SK-N-SH treated with all-trans-retinoic acid at 6 μM for 48 hours (cell line): ENCODE results near the gene NLRP1.

Source experiments
- ATAC-seq: fragments of 200-7000 bp; cut with Tn5 transposase; 3 replicates; pipeline ENCODE4 v1.9.1; 2020; ENCODE audit warnings: mild to moderate bottlenecking, moderate library complexity
- ARNTL ChIP-seq: fragments of 450-650 bp; formaldehyde crosslinking; IDR thresholded peaks from 2 replicates; pipeline ENCODE4 v1.5.0; 2020; ENCODE audit warnings: low read depth, mild to moderate bottlenecking, moderate library complexity, borderline replicate concordance
- BACH2 ChIP-seq: fragments of 250-450 bp; sonication (Bioruptor Pico); IDR thresholded peaks from 2 replicates; pipeline ENCODE4 v1.9.0; 2021; ENCODE audit warnings: mild to moderate bottlenecking, borderline replicate concordance
- CSDC2 ChIP-seq: fragments of 250-450 bp; sonication (Bioruptor Pico); IDR thresholded peaks from 2 replicates; pipeline ENCODE4 v1.5.0; 2020; ENCODE audit warnings: mild to moderate bottlenecking, moderate library complexity
- ESRRG ChIP-seq: fragments of 250-450 bp; sonication (Bioruptor Pico); IDR thresholded peaks from 2 replicates; pipeline ENCODE4 v1.6.1; 2021; ENCODE audit warnings: mild to moderate bottlenecking
- GLIS3 ChIP-seq: fragments of 250-450 bp; sonication (Bioruptor Pico); IDR thresholded peaks from 2 replicates; pipeline ENCODE4 v1.5.0; 2020; ENCODE audit warnings: mild to moderate bottlenecking, moderate library complexity
- ISL1 ChIP-seq: fragments of 250-450 bp; sonication (Bioruptor Pico); IDR thresholded peaks from 2 replicates; pipeline ENCODE4 v2.1.2; 2022; ENCODE audit warnings: mild to moderate bottlenecking, moderate library complexity
- OSR1 ChIP-seq: fragments of 250-450 bp; sonication (Bioruptor Pico); IDR thresholded peaks from 2 replicates; pipeline ENCODE4 v1.8.0; 2022; ENCODE audit warnings: moderate library complexity, mild to moderate bottlenecking, inconsistent platforms
- POU6F1 ChIP-seq: fragments of 250-450 bp; sonication (Bioruptor Pico); IDR thresholded peaks from 2 replicates; pipeline ENCODE4 v1.8.0; 2021; ENCODE audit warnings: low read depth, mild to moderate bottlenecking, moderate library complexity, borderline replicate concordance
- RARB ChIP-seq: fragments of 250-450 bp; sonication (Bioruptor Pico); IDR thresholded peaks from 2 replicates; pipeline ENCODE4 v1.8.0; 2021; ENCODE audit warnings: mild to moderate bottlenecking, moderate library complexity
- TCF4 ChIP-seq: fragments of 250-450 bp; sonication (Bioruptor Pico); IDR thresholded peaks from 2 replicates; pipeline ENCODE4 v1.8.0; 2021; ENCODE audit warnings: mild to moderate bottlenecking, moderate library complexity, borderline replicate concordance
- TOX ChIP-seq: fragments of 250-450 bp; sonication (Bioruptor Pico); IDR thresholded peaks from 2 replicates; pipeline ENCODE4 v1.8.0; 2021; ENCODE audit warnings: mild to moderate bottlenecking, moderate library complexity, borderline replicate concordance
- ZFP3 ChIP-seq: fragments of 250-450 bp; sonication (Bioruptor Pico); IDR thresholded peaks from 2 replicates; pipeline ENCODE4 v1.5.0; 2020; ENCODE audit warnings: mild to moderate bottlenecking, moderate library complexity
- ZNF565 ChIP-seq: fragments of 450-650 bp; formaldehyde crosslinking; conservative IDR thresholded peaks from 2 replicates; pipeline ENCODE4 v1.5.0; 2020; ENCODE audit warnings: low read depth, mild to moderate bottlenecking, moderate library complexity
- ZNF70 ChIP-seq: fragments of 450-650 bp; formaldehyde crosslinking; IDR thresholded peaks from 2 replicates; pipeline ENCODE4 v1.5.0; 2020; ENCODE audit warnings: mild to moderate bottlenecking, moderate library complexity
- ZNF8 ChIP-seq: fragments of 450-650 bp; formaldehyde crosslinking; IDR thresholded peaks from 2 replicates; pipeline ENCODE4 v1.5.0; 2020; ENCODE audit warnings: mild to moderate bottlenecking, moderate library complexity
- TF ChIP-seq, protein P1 (sequence below): fragments of 250-450 bp; sonication (Bioruptor Pico); IDR thresholded peaks from 2 replicates; pipeline ENCODE4 v1.5.0; 2020; ENCODE audit warnings: mild to moderate bottlenecking, moderate library complexity
- TF ChIP-seq, protein P2 (sequence below): fragments of 250-450 bp; sonication (Bioruptor Pico); IDR thresholded peaks from 2 replicates; pipeline ENCODE4 v1.5.1; 2020; ENCODE audit warnings: low read depth, mild to moderate bottlenecking, moderate library complexity

The NLRP1 gene

GRCh38 chr17:5472511-5472910, 111.8 kb downstream of the NLRP1 start (continued):
- TF ChIP-seq ESRRG (CRISPR knock-in tag) (no peak), POU6F1 (CRISPR knock-in tag) (no peak), RARB (no peak), TCF4 (CRISPR knock-in tag) (no peak), BACH2 (CRISPR knock-in tag) (no peak), GLIS3 (CRISPR knock-in tag) (no peak)
- TF ChIP-seq, protein P1, sequence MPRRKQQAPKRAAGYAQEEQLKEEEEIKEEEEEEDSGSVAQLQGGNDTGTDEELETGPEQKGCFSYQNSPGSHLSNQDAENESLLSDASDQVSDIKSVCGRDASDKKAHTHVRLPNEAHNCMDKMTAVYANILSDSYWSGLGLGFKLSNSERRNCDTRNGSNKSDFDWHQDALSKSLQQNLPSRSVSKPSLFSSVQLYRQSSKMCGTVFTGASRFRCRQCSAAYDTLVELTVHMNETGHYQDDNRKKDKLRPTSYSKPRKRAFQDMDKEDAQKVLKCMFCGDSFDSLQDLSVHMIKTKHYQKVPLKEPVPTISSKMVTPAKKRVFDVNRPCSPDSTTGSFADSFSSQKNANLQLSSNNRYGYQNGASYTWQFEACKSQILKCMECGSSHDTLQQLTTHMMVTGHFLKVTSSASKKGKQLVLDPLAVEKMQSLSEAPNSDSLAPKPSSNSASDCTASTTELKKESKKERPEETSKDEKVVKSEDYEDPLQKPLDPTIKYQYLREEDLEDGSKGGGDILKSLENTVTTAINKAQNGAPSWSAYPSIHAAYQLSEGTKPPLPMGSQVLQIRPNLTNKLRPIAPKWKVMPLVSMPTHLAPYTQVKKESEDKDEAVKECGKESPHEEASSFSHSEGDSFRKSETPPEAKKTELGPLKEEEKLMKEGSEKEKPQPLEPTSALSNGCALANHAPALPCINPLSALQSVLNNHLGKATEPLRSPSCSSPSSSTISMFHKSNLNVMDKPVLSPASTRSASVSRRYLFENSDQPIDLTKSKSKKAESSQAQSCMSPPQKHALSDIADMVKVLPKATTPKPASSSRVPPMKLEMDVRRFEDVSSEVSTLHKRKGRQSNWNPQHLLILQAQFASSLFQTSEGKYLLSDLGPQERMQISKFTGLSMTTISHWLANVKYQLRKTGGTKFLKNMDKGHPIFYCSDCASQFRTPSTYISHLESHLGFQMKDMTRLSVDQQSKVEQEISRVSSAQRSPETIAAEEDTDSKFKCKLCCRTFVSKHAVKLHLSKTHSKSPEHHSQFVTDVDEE (CRISPR knock-in tag) = no peak

DNA sequence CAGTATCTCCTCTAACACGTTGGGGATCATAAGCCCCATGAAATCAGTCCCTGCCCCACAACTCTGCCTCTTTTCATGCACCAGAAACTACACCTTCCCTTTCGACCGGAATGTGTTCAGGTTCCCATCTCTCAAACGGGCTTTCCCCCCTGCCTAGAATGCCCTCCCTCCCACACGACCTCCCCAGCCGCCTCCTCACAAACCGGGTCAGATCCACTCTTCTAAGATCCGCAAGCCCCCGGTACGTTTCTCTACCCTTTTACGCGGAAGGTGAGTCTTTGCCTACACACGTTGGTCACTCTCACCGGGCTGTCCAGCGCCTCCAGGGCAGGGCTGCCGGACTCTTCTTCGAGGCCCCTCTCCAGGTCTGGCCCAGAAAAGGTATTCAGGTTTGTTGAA, 116.2 kb downstream of the NLRP1 start:
- peak; percentile 50 for ATAC-seq
- TF ChIP-seq ZFP3 (CRISPR knock-in tag) (no peak), ISL1 (CRISPR knock-in tag) (no peak), CSDC2 (CRISPR knock-in tag) (no peak), OSR1 (CRISPR knock-in tag) (no peak), ZNF8 (CRISPR knock-in tag) (no peak)
- TF ChIP-seq, protein P1 (CRISPR knock-in tag) = no peak

GRCh38 chr17:5467416-5467815, 116.9 kb downstream of the NLRP1 start:
- peak; percentile 10; the same call in 2 of the 3 replicates for ATAC-seq

More at GRCh38 chr17:5467416-5467815, 116.9 kb downstream of the NLRP1 start:
- no peak for TF ChIP-seq ARNTL (CRISPR knock-in tag)
- no peak for TF ChIP-seq ZNF565
- TF ChIP-seq GLIS3 (CRISPR knock-in tag) = no peak
- TF ChIP-seq BACH2 (CRISPR knock-in tag) = no peak
- no peak for TF ChIP-seq TOX
- TF ChIP-seq POU6F1 (CRISPR knock-in tag) = no peak
- TF ChIP-seq, protein P2, sequence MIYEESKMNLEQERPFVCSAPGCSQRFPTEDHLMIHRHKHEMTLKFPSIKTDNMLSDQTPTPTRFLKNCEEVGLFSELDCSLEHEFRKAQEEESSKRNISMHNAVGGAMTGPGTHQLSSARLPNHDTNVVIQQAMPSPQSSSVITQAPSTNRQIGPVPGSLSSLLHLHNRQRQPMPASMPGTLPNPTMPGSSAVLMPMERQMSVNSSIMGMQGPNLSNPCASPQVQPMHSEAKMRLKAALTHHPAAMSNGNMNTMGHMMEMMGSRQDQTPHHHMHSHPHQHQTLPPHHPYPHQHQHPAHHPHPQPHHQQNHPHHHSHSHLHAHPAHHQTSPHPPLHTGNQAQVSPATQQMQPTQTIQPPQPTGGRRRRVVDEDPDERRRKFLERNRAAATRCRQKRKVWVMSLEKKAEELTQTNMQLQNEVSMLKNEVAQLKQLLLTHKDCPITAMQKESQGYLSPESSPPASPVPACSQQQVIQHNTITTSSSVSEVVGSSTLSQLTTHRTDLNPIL = no peak
- no peak for TF ChIP-seq RARB
- TF ChIP-seq ZNF70 = no peak
